AG09309 (cell line): Measurements from ENCODE around the gene MGAT5B.

Experiments used
- DNase-seq: peaks from one replicate; pipeline ENCODE4 v3.0.0-alpha.2; 2010; ENCODE audit warnings: low read depth
- H3K4me3 ChIP-seq: 2 replicates; pipeline ENCODE4 v1.5.1; 2011; ENCODE audit warnings: mild to moderate bottlenecking, low read depth, low read length, moderate library complexity; ENCODE audit not compliant: control insufficient read depth
- TF ChIP-seq, protein P1 (sequence below): IDR thresholded peaks from 2 replicates; pipeline ENCODE4 v1.5.1; 2011; ENCODE audit warnings: mild to moderate bottlenecking, low read depth, low read length, inconsistent platforms; ENCODE audit not compliant: insufficient read depth, control insufficient read depth; ENCODE audit errors: missing control alignments

Gene MGAT5B

DNA sequence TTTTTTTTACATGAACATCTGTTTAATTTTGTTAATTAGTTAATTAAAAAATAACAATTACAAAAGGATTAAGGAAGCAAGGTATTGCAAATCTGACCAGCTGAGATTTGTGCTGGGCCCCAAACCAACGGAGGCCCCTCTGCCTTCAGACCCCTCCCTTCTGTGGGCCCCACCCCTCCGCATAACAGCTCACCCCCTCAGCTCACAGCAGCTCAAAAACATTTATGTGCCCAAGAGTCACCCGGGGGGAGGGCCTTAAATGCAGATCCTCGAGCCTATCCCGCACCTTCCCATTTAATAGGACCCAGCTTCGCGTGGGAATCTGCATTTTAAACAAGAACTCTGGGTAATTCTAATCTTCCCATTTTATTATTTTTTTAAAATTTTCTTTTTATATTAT is 75.0 kb downstream of the MGAT5B start:
- no peak overlapping the region for H3K4me3 ChIP-seq
- TF ChIP-seq, protein P1, sequence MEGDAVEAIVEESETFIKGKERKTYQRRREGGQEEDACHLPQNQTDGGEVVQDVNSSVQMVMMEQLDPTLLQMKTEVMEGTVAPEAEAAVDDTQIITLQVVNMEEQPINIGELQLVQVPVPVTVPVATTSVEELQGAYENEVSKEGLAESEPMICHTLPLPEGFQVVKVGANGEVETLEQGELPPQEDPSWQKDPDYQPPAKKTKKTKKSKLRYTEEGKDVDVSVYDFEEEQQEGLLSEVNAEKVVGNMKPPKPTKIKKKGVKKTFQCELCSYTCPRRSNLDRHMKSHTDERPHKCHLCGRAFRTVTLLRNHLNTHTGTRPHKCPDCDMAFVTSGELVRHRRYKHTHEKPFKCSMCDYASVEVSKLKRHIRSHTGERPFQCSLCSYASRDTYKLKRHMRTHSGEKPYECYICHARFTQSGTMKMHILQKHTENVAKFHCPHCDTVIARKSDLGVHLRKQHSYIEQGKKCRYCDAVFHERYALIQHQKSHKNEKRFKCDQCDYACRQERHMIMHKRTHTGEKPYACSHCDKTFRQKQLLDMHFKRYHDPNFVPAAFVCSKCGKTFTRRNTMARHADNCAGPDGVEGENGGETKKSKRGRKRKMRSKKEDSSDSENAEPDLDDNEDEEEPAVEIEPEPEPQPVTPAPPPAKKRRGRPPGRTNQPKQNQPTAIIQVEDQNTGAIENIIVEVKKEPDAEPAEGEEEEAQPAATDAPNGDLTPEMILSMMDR: no peak
- DNase-seq: no peak

DNA sequence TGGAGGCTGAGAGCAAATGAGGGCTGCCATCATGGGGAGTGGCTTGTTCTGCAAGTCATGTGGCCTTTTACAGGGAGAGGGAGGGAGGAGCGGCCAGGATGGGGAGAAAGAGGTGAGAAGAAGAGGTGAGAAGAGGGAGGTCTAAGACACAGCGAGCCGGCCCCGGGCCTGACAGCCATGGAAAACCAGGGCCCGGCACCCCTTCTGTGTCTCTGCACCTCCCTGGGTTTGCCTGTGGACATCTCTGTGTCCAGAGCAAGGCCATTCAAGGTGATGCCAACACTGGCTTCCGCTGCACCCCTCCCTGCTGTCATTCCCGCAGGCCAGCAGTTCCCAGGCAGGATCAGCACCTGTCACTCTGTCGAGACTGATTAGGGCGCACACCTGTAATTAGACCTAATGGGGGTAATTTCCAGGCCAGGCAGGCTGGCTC is 75.6 kb downstream of the MGAT5B start:
- no peak for DNase-seq

DNA sequence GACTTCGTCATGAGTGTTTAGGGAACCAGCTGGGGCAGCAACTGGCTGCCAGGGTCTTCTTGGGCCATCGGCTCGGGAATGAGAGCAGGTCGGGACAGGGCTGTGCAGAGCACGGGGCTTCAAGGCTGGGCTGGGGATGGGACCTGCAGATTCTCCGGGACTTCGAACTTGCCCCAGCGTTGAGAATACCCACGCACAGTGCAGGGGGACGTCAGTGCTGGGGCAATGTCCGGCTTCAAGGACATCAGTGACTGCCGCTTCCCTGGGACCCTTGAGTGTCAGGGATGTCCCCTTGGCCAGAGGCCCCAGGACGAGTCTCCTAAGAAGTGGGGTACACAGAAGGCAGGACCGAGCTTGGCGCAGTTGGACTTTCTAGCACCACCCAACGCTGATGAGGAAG is 76.3 kb downstream of the MGAT5B start:
- H3K4me3 ChIP-seq: no peak overlapping the region
- TF ChIP-seq, protein P1: no peak
- DNase-seq: no peak

More for the DNA sequence above, 75.6 kb downstream of the MGAT5B start:
- H3K4me3 ChIP-seq: no peak overlapping the region
- TF ChIP-seq, protein P1: no peak

DNA sequence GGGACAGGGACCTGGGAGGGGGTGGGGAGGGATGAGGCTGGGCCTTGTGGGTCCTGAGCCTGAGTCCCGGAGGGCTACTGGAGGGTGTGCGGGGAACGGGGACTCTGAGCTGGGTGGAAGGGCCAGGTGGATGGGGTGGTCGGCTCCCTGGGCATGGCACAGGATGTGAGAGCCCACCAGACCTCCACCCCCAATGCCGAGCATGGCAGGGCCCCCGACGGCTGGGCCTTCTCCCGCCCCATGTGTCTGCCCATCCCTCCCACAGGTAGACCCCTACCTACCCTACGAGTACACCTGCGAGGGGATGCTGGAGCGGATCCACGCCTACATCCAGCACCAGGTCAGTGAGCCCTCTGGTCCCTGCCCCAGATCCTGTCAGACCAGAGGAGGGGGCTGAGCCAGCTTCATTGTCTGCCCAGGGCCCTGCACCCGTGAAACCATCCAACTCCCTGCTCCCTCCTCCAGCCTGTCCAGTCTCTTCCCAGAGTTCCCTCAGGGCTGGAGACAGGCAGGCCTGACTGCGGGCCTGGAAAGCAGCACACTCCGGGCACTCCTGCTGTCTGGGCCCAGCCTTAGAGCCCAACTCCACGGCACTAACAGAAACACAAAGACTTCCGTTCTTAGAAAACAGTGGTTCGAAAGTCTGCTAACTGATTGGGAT is 78.0 kb downstream of the MGAT5B start:
- H3K4me3 ChIP-seq: no peak overlapping the region
- no peak for DNase-seq
- TF ChIP-seq, protein P1: no peak

DNA sequence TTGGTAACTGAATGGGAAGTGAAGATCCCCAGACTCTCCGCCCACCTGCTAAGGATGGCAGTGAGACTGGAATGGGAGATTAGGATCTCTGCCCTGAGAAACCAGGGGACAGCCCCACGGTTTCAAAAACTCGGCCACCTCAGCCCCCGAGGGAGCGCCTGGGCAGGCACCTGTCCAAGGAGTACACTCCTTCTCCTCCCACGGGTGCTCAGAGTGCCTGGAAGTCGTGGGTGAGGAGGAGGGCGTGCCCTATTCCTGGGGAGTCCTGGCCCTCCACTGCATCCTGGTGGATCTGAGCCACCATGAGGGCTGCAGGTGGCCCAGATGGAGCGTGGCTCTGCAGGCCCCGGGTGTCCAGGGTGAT is 78.5 kb downstream of the MGAT5B start:
- DNase-seq: no peak
- TF ChIP-seq, protein P1: no peak
- H3K4me3 ChIP-seq: no peak overlapping the region

DNA sequence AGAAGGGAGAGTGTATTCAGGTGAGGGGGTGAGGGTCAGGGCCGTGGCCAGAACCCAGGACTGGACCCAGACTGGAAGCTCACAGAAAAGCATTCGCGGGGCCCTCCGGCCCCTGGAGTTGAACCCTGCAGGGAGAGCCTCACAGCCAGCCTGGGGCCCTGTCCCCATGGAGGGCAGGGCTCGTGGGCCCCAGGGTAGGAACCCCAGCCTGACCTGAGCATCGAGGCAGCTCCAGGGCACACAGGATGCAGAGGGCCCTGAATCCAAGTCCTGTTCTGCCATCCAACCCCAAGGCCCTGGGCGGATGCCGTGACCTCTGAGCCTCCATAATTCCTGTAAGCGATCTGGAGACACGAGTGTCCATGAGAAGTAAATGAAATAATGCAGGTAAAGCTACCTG is 79.1 kb downstream of the MGAT5B start:
- TF ChIP-seq, protein P1: no peak
- DNase-seq: no peak
- no peak overlapping the region for H3K4me3 ChIP-seq
